Lung (tissue), 12 donors: ENCODE results near the gene CAPN5. TPM values are rescaled to one million over a fixed set of nuclear protein-coding genes. Genes with fewer than 3 reads are reported as not detected.

Experiments used
- ATAC-seq: fragments of 200-7000 bp; cut with Tn5 transposase; one replicate; pipeline ENCODE4 v1.9.1; 2020; ENCODE audit warnings: moderate number of reproducible peaks; ENCODE audit not compliant: insufficient read depth, low FRiP score
- DNase-seq, 3 donors: peaks; one replicate each; pipeline ENCODE4 v3.0.0-alpha.2; 2013 to 2017
- H3K27ac ChIP-seq, 2 donors: one replicate each; pipeline ENCODE4 v1.5.1; 2013; ENCODE audit warnings: mild to moderate bottlenecking in 2 of 2, moderate library complexity in 2 of 2, control low read depth in 1 of 2, inconsistent platforms in 1 of 2, low read depth in 1 of 2, low read length in 1 of 2
- H3K27me3 ChIP-seq, 3 donors: one replicate each; pipeline ENCODE4 v1.5.1; 2013; ENCODE audit warnings: low read length in 2 of 3; ENCODE audit not compliant: control insufficient read depth in 3 of 3, insufficient read depth in 3 of 3
- H3K36me3 ChIP-seq, 4 donors: one replicate each; pipeline ENCODE4 v1.5.1; 2013; ENCODE audit warnings: low read length in 4 of 4, mild to moderate bottlenecking in 1 of 4, moderate library complexity in 1 of 4; ENCODE audit not compliant: control insufficient read depth in 4 of 4, insufficient read depth in 4 of 4
- H3K4me1 ChIP-seq, 5 donors: one replicate each; pipeline ENCODE4 v1.5.1; 2013; ENCODE audit warnings: low read length in 5 of 5, mild to moderate bottlenecking in 2 of 5, moderate library complexity in 1 of 5; ENCODE audit not compliant: control insufficient read depth in 5 of 5, insufficient read depth in 5 of 5
- H3K4me3 ChIP-seq: one replicate; pipeline ENCODE4 v1.5.1; 2013; ENCODE audit warnings: mild to moderate bottlenecking, control low read depth, moderate library complexity
- H3K9ac ChIP-seq, 2 donors: one replicate each; pipeline ENCODE4 v1.5.1; 2013; ENCODE audit warnings: low read length in 2 of 2, control low read depth in 1 of 2; ENCODE audit not compliant: insufficient read depth in 1 of 2
- H3K9me3 ChIP-seq, 4 donors: one replicate each; pipeline ENCODE4 v1.5.1; 2013; ENCODE audit warnings: low read length in 3 of 4, mild to moderate bottlenecking in 1 of 4, moderate library complexity in 1 of 4; ENCODE audit not compliant: control insufficient read depth in 4 of 4, insufficient read depth in 3 of 4
- WGBS, 2 donors: extraction: QIAGEN DNeasy Blood & Tissue Kit; methylation state at CpG; one replicate each; pipeline ENCODE4 v1.1.7; 2013; 5-methylcytosine and 5-hydroxymethylcytosine counted together
- polyA plus RNA-seq, 2 donors: library from polyadenylated mRNA; stranded (reverse); fragments of 200-250 nt; gene quantifications; one replicate each; pipeline ENCODE4 v1.2.1, GENCODE V29; 2013
- total RNA-seq, 2 donors: library from RNA; depleted of rRNA in 1 of 2; stranded (reverse); fragments of >200 nt in 1 of 2; gene quantifications; one replicate each; pipeline ENCODE4 v1.2.1, GENCODE V29; 2014 to 2021
- TF ChIP-seq, protein P1 (sequence below): IDR thresholded peaks from 2 replicates; pipeline ENCODE4 v1.5.1; 2012; ENCODE audit warnings: mild to moderate bottlenecking; ENCODE audit errors: control extremely low read depth, extremely low read depth
- donor health status: control.
- donor health status: control.
- donor health status: Bipolar disorder and iron deficiency.
- donor health status: healthy.
- donor health status: DM: yes; HTN: yes; CAD: no.

Gene CAPN5
- total and polyA plus RNA-seq, 4 donors: 3.0 to 16.1 (median 9.4) TPM

DNA sequence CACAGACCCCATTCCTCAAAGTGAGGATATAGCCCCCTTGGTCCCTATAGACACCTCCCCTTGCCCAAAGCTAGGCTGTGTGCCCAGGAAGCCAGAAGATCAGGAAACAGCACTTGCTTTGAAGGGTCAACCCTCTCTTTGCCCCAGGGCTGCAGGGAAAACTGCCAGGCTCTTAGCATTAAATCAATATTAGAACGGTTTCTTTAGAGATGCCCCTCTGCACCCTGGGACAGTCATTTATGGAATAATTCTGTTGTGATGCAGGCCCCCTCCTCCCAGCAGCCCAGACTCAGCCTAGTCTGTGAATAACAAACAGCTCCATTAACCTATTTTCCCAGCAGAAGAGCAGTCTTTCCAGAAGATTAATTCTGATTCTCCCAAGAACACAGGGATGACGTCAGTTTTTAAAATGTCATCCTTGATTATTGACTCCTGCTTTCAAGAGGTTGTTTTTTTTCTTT is 11.6 kb upstream of the CAPN5 start:
- 68 to 79% methylated on average over 2 of the region's 2 CpGs for WGBS, 2 donors
- Histone ChIP-seq H3K27me3 (no peaks in the 10 kb centered on the region), H3K36me3 (no peaks in the 10 kb centered on the region), H3K4me3 (no peak overlapping the region), H3K27ac (no peak overlapping the region), H3K9ac (no peak overlapping the region), H3K4me1 (no peaks in the 10 kb centered on the region), H3K9me3 (peaks cover 0 to 13% (median 3%) of the 10 kb centered on the region in 4 donors)
- ATAC-seq: no peak
- TF ChIP-seq, protein P1, sequence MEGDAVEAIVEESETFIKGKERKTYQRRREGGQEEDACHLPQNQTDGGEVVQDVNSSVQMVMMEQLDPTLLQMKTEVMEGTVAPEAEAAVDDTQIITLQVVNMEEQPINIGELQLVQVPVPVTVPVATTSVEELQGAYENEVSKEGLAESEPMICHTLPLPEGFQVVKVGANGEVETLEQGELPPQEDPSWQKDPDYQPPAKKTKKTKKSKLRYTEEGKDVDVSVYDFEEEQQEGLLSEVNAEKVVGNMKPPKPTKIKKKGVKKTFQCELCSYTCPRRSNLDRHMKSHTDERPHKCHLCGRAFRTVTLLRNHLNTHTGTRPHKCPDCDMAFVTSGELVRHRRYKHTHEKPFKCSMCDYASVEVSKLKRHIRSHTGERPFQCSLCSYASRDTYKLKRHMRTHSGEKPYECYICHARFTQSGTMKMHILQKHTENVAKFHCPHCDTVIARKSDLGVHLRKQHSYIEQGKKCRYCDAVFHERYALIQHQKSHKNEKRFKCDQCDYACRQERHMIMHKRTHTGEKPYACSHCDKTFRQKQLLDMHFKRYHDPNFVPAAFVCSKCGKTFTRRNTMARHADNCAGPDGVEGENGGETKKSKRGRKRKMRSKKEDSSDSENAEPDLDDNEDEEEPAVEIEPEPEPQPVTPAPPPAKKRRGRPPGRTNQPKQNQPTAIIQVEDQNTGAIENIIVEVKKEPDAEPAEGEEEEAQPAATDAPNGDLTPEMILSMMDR: no peak
- DNase-seq: peak in 2 of 3 donors; percentile 13 to 46

DNA sequence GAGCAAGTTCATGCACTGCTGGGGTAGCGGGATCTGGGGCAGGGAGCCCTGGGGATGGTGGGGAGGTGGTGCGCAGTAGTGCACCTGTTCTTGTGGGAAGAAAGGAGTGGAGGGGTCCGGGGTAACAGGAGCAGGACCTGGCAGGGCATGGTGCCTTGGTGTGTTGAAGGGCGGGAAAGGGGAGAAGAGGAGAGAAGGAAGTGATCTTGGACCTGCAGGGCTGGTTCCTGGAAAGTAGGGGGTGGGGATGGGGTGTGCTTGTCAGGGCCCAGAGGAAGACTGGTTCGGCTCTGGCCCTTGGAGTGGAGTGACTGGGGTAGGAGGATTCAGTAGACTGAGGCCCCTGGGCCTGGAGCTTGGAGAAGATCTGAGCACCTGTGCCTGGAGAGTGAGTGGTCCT is 10.9 kb upstream of the CAPN5 start:
- no peak for ATAC-seq
- Histone ChIP-seq H3K27ac (no peak overlapping the region), H3K9ac (no peak overlapping the region), H3K36me3 (no peaks in the 10 kb centered on the region), H3K27me3 (no peaks in the 10 kb centered on the region), H3K9me3 (peaks cover 0 to 13% (median 3%) of the 10 kb centered on the region in 4 donors), H3K4me3 (no peak overlapping the region), H3K4me1 (no peaks in the 10 kb centered on the region)
- 91 to 93% methylated on average over 5 of the region's 5 CpGs for WGBS, 2 donors
- DNase-seq: peak in 1 of 3 donors; percentile 6
- TF ChIP-seq, protein P1: no peak

DNA sequence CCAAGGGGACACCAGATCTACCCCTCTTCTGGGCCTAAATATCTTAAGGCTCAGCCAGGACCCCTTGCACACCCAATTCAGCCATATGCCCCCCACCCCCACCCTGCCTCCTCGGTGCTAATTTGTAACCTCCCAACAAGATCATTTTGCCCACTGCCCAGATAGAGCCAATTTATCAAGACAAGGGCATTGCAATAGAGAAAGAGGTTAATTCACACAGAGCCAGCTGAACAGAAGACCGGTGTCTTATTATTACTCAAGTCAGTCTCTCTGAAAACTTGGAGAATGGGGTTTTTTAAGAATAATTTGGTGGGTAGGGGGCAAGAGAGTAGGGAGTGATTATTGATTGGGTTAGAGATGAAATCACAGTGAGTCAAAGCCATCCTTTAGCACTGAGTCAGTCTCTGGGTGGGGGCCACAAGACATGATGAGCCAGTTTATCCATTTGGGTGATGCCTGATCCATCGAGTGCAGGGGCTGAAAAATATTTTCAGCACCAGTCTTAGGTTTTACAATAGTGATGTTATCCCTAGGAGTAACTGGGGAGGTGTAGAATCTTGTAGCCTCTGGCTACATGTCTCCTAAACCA is 9.9 kb upstream of the CAPN5 start:
- Histone ChIP-seq H3K4me1 (no peaks in the 10 kb centered on the region), H3K9ac (no peak overlapping the region), H3K4me3 (no peak overlapping the region), H3K36me3 (no peaks in the 10 kb centered on the region), H3K9me3 (peaks cover 0 to 13% (median 3%) of the 10 kb centered on the region in 4 donors), H3K27ac (no peak overlapping the region), H3K27me3 (no peaks in the 10 kb centered on the region)
- DNase-seq: no peak
- WGBS, 2 donors: 81 to 87% methylated on average over 3 of the region's 3 CpGs
- ATAC-seq: no peak
- TF ChIP-seq, protein P1: no peak
